Fibroblast of villous mesenchyme (primary cell): ENCODE measurements around the gene HAUS3. TPM values are rescaled to one million over a fixed set of nuclear protein-coding genes. Genes with fewer than 3 reads are reported as not detected.

Source experiments
- DNase-seq: peaks from one replicate; pipeline ENCODE4 v3.0.0-alpha.2; 2010; ENCODE audit warnings: low read depth
- H3K4me3 ChIP-seq: 2 replicates; pipeline ENCODE4 v1.5.1; 2011; ENCODE audit warnings: low read depth, mild to moderate bottlenecking, low read length
- total RNA-seq: library from RNA; depleted of rRNA; stranded (reverse); fragments of >200 nt; gene quantifications from 2 replicates; pipeline ENCODE4 v1.2.3, GENCODE V29; 2012
- TF ChIP-seq, protein P1 (sequence below): IDR thresholded peaks from 2 replicates; pipeline ENCODE4 v1.5.1; 2012; ENCODE audit warnings: low read depth, mild to moderate bottlenecking, low read length; ENCODE audit not compliant: insufficient read depth

The HAUS3 gene
- total RNA-seq, 1 donor = 9.1 TPM

DNA sequence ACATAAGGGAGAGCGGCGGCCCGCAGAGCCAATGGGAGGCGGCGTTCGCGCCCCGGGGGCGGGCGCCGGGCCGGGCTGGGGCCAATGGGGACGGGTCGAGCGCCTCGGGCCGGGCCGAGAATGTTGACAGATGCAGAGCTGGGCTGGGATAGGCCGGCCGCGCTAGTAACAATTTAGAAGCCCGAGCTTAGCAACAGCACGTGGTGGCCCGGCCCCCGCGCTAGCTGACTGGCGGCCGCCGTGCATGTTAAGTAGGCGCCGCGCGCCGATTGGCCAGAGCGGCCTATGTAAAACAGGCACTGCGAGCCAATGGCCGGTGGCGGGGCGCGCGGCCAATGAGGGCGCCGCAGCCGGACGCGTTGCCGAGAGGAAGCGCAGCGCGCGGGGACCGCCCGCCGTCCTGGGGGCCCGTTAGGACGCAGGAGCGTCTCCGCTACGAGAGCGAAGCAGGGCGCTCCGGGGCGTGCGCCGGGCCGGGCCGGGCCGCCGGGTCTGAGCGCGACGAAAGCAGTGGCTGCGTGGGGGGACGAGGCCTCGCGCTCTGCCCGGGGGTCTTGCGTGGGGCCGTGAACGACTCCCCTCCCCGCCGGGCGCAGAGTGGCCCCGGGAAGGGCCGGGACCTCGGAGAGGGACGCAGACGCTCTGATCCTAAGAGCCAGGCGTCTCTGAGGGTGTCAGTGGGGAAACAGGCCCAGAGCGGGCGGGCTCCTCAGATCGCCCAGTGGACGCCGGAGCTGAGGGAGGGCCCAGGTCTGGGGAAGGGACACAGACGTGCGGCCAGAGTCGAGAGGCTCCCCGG lies 20.4 kb upstream of the HAUS3 start:
- DNase-seq = peak; percentile 100
- TF ChIP-seq, protein P1, sequence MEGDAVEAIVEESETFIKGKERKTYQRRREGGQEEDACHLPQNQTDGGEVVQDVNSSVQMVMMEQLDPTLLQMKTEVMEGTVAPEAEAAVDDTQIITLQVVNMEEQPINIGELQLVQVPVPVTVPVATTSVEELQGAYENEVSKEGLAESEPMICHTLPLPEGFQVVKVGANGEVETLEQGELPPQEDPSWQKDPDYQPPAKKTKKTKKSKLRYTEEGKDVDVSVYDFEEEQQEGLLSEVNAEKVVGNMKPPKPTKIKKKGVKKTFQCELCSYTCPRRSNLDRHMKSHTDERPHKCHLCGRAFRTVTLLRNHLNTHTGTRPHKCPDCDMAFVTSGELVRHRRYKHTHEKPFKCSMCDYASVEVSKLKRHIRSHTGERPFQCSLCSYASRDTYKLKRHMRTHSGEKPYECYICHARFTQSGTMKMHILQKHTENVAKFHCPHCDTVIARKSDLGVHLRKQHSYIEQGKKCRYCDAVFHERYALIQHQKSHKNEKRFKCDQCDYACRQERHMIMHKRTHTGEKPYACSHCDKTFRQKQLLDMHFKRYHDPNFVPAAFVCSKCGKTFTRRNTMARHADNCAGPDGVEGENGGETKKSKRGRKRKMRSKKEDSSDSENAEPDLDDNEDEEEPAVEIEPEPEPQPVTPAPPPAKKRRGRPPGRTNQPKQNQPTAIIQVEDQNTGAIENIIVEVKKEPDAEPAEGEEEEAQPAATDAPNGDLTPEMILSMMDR = no peak
- peak overlapping the region; percentile 63 for H3K4me3 ChIP-seq

DNA sequence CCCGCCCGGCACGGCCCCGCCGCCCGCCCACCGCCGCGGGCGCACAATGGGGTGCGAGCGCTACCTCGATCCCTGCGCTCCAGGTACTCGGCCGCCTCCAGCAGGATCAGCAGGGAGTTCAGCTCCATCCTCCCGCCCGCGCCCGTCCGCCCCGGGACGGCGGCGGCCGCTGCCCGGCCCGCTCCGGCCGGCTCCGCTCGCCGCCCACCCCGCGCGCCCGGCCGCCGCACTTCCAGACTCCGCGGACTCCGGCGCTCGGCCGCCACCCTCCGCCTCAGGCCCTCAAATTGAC lies 19.9 kb upstream of the HAUS3 start, which contains the start of gene MXD4:
TSS of gene MXD4 (minus strand) at position 257 of the 292 bp plus-strand sequence. CDS start at position 128, 129 bp downstream.
- no peak for DNase-seq
- TF ChIP-seq, protein P1 = no peak
- H3K4me3 ChIP-seq = peak within 1 kb of the TSS; percentile 94

DNA sequence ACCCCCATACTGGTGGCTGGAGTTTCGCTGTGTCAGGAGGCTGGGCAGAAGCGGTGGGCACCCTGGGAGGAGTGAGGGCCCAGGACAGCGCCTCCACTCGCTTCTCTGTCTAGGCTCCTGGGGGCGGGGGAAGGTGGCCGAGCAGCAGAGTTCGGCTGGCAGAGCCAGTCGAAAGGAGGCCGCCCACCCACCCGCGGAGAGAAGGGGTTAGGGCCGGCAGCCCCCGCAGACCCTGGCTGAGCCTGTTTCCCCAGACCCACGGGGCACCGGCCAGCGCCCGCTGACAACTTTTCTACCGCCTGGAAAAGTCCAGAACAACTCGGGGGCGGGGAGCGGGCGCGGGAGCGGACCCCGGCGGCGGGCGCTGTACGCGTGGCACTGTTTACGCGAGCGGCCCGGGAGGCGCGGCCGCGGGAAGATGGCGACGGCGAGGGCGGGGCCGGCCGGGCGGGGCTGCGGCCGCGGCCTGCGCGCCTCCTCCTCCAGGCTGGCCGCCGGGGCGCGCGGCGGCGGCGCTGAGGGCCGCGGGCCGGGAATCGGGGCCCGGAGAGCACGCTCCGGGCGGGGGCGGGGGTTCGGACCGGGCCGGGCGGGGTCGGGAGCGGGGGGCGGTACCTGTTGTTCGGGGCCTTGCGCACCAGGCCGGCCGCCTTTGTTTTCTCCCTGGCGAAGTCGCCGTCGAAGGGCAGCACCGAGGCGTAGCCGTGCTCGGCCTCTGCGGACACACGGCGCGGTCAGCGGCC lies 19.4 kb upstream of the HAUS3 start:
- peak overlapping the region; percentile 94 for H3K4me3 ChIP-seq
- TF ChIP-seq, protein P1 = no peak
- DNase-seq = peak; percentile 61

DNA sequence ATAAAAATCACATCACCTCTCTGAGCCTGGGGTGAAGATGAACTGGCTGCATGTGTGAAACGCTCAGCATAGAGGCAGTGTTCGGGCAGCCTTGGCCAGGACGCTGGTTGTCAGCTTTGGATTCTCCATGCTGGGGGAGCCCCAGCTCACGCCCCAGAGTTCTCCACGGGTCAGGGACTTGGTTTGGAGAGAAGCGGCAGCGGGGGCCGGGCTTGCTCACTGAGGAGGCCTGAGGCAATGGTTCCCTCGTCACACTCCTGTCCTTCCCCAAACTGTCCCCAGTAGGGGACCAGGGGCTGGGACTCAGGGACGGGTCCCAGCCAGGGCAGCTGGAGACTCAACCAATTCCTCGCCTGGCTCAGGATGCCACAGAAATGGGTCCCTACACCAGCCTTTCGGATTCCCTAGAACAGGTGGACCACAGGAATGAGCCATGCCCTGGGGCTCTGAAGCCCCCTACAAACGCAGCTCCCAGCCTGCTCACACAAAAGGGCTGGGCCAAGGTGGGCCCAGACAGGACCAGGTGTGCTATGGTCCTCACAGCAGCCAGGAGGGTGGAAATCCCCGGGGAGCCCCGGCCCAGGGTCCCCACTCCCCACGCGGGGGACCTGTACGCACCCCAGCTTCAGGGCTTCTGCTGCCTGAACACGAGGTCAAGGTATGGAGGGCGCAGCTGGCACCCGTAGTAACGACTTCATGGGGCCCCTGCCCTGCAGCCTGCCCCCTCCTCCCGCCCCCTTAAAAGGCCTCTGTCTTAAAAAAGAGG lies 18.6 kb upstream of the HAUS3 start:
- no peak for DNase-seq
- peak overlapping the region; percentile 94 for H3K4me3 ChIP-seq
- TF ChIP-seq, protein P1 = no peak

DNA sequence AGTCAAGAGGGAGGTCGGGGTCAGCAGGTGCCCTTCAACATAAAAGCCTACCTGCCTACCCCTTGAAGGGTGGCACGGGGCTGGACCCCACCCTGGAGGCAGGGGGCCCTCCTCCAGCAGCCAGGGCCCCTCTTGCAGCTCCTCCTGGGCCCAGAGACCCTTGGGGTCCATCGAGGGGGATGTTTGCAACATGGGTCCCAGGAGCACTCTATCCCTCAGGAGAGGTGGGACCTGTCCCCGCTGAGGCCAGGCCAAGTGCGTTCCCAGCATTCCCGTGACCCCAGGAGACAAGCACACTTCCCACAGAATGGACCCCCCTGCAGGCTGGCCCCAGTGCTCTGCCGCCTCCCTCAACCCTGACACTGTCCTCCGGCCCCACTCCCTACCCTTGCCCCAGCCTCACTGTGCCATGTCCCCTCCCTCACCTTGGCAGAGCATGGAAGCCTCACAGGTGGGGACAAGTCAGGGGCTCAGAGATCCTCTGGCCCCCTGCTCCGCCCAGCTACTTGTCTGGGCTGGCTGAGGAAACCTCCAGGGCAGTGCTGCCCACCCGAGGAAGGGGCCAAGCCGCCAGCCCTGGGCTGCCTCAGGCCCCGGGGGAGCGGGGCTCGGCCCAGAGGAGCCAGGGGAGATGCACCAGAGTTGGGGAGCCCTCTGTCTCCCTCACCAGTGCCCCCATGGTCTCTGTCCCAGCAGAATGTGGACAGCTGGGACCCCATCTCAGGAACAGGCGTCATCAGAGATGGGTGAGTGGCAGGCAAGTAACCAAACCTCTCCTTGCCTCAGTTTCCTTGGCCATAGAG lies 17.8 kb upstream of the HAUS3 start:
- H3K4me3 ChIP-seq = peak overlapping the region; percentile 94
- TF ChIP-seq, protein P1 = no peak
- DNase-seq = no peak

DNA sequence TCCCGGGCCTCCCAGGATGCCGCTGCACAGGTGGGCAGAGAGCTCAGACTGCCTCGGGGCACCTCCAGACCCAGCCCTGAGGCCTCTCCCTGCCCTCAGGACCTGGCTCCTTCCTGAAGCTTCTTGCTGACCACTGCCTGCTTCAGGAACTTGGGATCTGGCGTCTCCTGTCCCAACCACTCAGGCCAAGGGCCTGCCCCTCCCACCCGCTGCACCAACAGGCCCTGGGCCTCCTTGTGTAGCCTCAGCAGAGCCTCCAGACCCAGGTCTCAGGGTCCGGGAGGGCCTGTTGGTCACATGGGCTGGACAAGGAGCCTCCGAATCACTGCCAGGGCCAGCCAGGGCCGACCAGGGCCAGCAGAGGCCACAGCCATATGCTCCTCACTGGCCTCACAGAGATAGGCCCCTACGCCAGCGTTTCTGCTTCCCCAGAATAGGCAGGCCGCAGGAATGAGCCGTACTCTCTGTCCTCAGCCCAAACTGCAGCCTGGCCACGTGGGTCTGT lies 17.2 kb upstream of the HAUS3 start:
- H3K4me3 ChIP-seq = peak overlapping the region; percentile 94
- DNase-seq = no peak

More for the DNA sequence above, 17.2 kb upstream of the HAUS3 start:
- TF ChIP-seq, protein P1 = no peak
